Stimulated activated CD8-positive, alpha-beta memory T cell treated with anti-CD3 and anti-CD28 coated beads, Interleukin-15, amount 100 ng/mL, for 1 hour (primary cell): ENCODE data around the gene B3GALT4.

Source experiments
- DNase-seq: peaks from one replicate; pipeline ENCODE4 v3.0.0-alpha.2; 2020; ENCODE audit warnings: low read depth

B3GALT4 gene

DNA sequence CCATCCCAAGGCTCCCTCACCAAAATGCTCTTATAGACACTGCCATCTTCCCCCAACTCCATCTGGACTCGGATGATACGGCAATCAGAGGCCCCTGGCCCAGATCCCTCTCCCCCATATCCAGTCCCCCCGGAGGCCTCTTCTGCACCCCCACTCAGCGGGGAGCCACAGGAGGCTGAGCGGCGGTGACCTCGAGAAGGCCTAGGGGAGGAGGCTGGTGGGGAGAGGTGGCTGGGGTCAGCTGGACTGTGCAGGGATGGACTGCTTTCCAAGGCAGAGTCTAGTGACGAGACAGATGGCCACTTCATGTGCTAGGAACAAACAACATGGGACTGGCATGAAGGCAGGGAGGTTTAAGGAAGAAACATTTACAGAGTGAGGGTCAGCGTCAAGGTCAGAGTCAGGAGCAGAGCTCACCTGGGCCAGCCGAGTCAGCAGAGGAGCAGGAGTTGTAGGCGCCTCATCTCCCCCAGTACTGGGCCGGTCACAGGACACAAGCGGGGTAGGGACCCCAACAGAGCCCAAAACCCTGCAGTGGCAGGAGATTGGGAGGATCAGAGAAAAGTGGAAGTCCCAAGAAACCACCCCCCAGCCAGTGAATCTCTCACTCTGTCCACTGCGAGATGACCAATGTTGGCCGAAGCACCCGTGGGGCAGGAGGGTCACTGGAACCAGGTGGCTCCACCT, 16.2 kb downstream of the B3GALT4 start:
- DNase-seq = no peak

DNA sequence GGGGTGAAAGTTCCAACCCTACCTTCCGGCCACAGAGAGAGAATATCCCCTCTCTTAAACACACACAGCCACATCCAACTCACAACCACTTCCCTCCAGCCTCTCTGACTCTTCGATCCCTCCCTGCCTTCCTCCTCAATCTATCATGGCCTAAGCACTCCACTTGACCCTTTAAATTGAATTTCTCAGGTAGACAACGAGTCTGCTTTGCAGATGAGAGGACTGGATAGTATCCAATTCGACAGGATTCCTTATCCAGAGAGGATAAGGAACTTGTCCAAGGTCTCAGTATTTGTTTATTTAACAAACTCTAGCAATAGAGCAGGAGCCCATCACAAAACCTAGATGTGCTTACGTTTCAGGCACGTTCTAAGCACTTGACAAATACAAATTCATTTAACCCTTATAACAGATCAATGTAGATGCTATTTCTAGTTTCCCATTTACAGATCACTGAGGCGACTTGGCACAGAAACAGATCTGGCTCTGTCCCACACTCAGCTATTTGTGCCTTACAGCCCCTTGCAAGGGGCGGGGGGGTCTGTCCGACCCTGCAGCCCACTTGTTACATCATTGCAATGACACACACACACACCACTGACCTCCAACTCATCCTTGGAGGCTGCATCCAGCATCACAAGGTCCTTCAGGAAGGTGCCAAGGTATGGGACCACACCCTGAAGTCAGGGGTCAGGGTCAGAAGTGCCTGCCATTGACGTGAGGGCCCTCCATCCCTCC, 17.3 kb downstream of the B3GALT4 start:
- no peak for DNase-seq

DNA sequence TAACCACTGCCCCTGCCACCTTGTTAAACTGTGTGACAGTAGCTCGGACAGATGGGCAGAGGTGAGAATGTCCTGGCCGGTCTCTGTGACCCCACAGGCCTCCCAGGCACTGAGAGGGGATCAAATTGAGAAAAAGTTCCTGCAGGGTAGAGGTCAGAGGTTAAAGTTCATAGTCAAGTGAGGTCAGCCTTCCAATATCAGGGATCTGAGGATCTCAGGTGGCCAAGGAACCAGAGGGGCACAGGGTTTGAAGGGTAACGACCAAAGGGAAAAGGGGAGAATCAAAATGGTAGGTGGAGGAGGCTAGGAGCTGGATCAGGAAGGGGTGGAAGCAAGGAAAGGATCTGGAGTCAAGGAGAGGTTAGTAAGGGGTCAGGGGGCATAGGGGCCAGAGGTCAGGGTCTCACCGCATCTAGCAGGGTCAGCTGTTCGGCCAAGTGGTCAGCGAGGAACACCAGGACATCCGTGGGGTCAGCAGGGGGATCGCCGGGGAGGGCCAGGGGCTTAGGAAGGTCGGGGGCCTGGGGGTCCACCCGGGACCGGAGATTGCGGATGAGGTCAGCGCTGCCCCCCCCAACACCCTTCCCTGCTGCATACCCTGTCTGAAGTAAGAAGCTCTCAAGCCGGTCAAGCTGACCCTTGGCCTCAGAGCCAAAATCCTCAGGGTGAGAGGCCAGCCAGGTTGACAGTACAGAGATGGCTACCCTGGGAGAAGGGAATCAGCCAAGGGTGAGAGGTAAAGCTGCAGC, 18.9 kb downstream of the B3GALT4 start:
- DNase-seq = no peak

DNA sequence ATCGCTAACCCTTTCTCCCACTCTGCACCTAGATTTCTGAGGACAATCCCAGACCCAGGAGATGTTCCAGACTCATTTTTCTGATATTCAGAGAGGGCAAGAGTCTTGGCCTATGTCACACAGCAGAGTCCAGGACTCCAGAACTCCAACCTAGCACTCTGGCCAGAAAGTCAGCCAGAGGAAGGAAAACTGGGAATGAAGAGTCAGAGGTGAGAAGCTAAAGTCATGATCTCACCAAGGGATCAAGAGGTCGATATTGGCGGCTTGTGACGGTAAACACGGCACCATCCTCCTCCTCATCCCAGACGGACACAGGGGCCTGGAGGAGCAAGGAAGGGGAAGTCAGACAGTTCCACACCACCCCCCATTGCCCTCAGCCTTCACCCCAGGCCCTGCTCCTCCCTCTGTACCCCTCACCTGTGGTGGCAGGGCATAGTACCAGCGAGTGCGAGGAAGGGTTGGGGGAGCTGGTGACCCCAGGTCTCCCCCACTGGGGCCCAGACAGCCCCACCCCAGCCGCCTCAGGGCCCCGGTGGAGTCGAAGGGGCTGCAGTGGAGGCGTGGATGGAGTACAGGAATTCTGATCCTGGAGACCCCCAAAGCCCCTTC, 20.0 kb downstream of the B3GALT4 start:
- no peak for DNase-seq

DNA sequence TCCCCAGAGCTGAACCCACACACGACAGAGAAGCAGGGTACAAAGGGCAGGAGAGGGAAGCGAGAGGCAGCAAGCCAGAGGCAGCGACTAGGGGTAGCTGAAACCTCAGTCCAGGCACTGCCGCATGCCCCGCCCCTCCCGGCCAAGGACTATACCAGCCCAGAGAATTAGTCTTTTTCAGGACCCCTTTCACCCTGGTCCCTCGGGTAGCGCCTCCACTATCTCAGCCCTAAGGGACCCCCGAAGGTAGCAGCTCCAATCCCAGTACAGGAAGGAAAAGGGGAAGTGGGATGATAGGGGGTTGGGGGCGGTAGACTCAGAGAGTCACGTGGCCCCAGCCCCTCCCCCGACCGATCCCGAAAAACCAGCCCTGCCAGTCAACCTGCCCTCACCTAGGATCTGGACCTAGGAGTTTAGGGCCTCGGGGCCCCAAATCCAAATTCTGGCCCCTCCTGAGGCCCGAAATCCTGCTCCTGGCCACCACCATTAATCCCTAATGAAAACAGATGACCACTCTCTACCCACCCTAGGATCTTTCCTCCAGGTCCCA, 20.6 kb downstream of the B3GALT4 start:
- no peak for DNase-seq

DNA sequence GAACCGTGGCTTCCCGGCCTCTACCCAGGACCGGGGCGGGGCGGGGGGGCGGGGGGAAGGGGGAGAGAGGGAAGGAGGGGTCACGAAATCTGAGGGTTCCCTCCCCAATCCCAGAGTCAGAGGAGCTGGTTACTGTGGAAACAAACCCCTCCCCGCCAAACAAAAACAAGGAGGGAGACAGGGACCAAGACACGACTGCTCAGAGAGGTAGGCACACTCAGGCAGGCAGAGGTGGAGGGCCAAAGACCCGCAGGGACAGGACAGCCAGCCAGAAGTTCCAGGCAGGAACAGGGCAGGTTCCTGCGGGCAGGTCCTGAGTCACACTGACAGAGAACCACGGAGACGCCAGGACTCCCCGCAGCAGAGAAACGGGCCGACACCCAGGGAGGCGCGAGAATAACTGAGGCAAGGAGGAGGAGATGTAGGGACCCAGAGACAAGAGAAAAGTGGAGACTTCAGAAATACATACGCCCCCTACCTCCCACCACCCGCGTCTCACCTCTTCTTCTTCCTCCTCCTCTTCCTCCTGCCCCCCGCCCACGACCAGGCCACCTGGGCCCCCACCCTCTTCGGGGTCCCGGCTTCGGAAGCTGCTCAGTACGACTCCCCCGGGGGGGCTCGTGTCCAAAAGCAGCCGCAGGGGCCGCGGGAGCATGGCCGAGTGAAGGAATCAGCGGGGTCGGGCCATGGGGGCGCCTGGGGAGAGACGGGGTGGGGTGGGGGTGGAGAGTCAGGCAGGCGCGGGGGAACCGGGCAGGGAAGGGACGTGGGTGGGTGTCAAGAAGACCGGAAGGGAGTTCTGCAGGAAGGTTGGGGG, 21.2 kb downstream of the B3GALT4 start:
- DNase-seq = no peak

DNA sequence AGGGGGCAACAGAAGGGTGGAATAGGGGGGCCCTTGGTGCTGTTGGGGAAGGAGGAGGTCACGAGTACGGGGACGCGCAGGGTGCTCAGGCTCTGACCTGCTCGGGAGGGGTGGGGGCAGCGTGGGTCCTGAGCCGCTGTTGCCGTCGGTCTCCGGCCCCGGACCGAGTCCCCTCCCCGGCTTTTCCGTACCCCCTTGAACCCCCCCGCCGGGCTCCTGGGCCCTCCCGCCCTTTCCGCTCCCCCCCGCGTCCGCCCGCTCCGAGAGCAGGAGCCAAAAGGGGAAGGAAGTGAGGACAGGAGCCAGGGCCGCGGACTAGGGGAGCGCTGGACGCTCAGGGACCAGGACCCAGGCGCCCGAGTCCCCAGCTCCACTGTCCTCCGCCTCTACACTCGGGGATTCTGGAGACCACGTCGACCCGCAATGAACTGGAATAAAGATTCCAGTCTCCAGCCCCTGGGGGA, 21.9 kb downstream of the B3GALT4 start, which contains the start of gene RGL2:
Gene RGL2 (minus strand): TSS at position 170 of the 464 bp plus-strand sequence. CDS start 332 bp downstream, outside the sequence.
- no peak for DNase-seq

DNA sequence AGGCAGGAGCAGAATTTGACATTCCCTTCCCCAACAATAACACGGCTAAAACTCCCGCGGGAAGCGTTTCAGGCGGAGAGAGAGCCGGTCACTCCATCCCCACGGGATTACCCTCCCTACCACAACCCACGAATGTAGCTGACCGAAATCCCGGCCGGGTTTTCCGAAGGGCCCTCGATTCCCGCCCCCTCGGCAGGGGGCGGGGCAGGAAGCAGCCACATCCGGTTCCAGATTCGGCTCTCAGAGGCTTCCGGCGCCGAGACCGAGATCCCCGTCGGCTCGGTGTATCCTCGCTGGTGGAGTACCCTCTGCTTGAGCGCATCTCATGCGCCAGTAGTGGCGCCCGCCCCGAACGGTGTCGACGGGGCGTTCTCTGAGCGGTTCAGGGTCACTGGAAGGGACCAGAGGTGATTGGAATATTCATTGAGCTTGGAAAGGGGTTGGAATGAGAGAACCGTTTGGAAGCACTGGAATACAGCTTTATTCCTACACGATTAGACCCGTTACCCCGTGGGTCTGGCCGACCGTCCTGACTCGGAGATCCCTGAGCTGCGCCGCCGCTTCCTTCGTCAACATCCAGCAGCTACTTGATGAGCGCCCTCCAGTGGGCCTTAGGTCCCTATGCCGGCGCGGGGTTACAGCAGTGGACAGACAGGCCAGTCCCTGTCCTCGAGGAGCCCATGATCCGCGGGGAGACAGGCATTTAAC, 22.5 kb downstream of the B3GALT4 start:
- peak; percentile 90 for DNase-seq

DNA sequence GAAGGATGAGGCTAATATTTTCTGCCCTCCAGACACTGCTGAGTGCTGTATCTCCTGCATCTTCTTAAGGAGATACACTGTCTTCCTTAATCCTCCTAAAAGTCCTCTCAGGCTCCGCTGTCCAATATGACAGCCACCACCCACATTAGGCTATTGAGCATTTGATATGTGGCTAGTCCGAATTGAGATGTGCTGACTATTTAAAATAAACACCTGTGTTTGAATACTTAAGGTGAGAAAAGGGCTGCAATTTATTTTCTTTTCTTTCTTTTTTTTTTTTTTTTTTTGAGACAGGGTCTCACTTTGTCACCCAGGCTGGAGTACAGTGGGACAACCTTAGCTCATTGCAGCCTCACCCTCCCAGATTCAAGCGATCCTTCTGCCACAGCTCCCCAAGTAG, 25.0 kb downstream of the B3GALT4 start:
- no peak for DNase-seq

DNA sequence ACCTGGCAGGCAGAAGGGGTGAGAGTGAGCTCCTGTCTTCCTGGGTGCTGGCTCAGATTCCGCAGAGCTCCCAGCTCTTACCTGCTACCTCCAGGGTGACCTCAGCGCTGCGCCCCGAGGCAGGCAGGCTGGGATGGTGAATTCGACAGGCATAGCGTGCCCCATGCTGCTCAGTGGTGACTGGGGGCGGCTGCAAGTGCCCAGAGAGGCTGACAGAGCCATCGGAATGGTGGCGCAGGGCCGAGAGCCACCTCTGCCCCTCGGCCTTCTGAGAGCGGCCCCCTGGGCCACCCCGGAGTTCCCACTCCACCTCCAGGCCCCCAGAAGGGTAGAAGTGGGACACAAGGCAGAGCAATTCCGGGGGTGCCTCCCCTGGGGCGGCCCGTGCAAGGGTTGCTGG, 27.3 kb downstream of the B3GALT4 start:
- no peak for DNase-seq

DNA sequence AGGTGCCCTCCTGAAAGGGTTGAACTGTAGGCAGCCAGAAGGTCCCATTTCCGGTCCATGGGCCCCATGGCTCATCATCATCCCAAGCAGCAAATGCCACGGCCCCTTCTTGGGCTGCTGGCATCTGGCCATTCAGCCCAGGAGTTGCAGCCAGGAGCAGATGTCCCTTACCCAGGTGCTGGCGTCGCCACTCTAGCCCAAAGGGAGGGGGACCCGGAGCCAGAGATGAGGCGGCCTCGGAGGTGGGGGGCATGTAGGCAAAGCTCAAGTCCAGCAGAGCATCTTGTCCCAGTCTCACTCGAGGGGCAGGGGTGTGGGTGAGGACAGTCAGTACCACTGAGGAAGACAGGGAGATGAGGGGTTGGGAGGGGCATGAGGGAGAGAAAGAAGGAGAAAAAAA, 28.1 kb downstream of the B3GALT4 start:
- no peak for DNase-seq

DNA sequence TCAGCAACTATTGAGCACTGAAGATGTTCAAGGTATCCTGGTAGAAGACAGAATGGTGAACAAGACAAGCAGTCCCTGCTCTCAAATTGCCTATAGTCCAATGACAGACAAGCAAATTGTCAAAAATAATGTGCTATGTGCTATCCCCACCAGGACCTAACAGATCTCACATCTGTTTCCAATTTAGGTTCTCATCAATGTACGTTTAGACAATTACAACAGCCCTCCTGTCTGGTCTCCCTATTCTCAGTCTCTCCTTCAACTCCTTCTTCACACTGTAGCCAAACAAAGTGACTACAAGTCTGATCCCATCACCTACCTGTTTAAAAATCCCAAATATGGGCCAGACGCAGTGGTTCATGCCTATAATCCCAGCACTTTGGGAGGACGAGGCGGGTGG, 29.4 kb downstream of the B3GALT4 start:
- DNase-seq = no peak

DNA sequence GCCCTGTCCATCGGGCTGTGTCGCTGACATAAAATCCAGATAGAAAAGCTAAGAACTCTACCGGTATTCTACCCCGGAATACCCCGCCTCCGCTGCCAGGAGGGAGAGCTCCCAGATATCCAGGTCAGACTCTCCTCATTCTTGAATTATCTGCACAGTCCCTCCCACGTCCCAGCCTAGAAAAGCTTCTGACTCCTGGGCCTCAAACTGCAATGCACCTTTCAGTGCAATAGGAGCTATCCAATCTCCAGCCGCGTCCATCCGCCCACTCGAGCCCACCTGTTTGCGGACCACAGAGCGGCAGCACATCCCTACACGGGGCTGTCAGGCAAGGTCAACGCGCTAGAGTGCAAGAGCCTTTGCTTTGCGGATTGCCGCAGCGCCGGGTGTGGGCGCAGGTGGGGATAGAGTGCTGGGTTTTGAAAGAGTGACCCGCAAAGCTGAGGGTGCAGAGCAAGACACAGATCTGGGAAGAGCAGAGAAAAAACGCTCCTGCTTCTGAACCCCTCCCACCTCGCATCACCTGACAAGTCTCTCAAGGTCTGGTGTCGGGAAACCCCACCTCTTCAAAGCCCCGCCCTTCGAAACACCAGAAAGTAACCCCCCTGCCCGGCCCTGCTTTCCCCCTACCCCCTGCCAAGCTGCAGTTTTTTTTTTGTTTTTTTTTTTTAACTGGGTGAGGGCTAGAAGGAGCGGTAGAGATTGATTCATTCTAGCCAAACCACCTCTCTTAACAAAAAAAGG, 35.6 kb downstream of the B3GALT4 start:
- peak; percentile 71 for DNase-seq

DNA sequence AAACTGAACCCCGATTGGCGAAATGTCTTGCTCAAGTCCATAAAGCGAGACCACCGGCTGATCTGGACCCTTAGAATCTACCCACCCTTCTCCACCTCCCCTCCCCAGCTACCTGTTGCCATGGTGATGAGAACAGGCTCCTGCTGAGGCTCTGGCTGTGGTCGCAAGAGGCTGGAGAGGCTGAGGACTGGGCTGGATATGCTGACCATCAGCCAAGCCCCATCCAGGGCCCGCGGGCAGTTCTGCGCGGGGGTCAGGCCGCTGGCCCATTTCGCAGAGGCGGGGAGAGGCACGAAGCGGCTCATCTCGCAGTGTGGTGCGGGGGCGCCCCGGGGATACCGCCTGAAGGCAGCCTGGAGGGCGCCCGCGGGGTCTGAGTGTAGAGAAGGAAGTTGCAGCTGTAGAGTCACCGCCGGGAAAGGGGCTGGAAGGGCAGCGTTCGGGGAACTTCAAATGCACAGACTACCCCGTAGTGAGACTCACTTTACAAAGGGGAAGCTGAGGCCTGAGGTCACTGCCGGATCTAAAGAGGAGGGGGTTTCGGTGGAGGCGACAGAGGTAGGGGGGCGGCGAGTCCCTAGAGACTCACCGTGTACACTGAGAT, 36.3 kb downstream of the B3GALT4 start:
- no peak for DNase-seq

DNA sequence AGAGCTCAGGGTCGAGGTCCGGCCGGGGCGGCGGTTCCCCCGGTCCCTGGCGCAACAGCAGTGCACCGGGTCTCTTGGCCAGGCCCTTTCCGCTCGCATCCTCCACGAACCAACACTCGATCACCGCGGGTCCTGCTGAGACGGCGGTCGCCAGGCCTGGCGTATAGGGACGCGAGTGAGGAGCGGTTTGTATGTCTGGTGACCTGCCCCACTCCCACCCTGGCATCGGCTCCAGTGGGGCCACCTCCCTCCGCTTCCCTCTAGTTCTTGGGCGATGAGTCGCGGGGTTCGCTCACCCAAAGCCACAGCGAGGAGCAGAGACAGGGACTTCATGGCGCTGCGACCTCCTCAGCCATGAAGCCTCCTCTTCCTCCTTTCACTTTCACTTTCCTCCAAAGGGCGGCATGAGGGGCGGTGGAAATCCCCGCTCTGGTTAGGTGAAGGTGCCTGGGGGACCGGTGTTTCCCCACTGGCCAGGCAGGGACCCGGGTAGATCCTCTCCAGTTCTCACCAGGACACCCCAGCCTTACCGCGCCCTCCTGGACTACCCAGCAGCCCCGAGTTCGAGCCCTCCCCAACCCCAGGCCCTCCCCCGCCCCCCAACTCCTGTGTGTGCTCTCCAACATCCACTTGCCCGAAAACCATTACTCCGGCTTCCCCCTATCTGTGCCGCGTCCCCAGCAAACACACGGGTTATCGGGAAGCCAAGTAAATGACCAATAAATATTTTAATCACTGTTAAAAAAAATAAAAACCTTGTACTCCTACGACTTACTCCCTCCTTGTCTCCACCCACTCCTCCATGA, 37.0 kb downstream of the B3GALT4 start, which contains the start of gene TAPBP:
Gene TAPBP (minus strand): TSS at position 370 of the 806 bp plus-strand sequence. CDS start 37 bp downstream, at position 333.
- peak; percentile 67 for DNase-seq

DNA sequence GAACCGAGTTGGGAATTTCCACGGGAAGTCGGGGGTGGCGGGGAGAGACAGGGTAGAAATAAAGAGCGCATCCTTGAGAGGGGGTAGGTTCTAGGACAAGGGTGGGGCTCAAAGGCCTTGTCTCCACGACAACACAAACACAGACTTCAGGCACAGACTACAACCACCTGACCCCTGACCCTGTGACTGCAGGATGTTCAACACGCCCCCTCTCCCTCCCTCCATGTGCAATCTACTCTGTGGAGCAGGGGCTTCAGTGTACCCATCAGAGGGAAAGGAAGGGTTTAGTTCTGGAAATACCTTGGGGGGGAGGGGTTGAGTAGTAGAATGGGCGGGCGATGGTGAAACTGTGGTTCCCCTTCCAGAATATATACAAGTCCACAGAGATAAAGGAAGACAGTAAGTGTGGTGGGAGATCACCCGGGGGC, 37.6 kb downstream of the B3GALT4 start:
- peak; percentile 39 for DNase-seq

DNA sequence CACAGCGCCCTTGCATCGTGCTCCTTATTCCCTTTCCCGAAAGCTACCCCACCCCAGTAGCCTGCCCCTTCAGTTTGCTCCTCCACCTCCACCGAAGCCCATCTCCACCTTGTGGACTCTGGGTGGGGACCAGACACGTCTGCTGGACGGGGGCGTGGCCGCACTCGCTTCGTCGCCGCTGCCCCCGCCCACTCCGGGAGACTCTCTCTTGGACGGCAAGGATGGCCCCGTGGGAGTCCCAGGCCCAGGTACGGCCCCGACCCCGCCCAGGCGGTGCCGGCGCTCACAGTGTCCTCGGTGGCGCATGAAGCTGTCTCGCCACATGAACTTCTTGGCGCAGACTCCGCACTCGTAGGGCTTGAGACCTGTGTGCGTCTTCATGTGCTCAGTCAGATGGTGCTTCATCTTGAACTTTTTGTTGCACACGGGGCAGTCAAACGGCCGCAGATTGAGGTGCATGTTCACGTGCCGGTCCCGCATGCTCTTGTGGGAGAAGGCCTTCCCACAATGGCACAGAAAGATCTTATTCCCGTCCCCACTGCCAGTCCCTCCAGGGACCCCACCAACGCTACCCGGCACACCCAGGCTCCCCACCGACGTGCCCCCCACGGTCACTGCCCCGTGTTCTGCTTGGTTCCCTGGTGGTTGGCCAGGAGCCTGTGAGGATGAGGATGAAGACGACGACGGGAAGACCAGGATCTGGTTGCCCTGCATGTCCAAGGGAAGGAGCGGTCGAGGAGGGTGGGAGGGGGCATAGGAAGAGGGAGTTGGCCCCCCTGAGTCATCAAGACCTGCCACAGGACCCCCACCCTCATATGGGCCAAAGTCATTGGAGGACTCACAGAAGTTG, 38.2 kb downstream of the B3GALT4 start:
- DNase-seq = no peak
